MM.1S (cell line): ENCODE measurements around the gene SLC66A3.

Experiments used
- CTCF ChIP-seq: fragments of 300-600 bp; sonication (generic); IDR thresholded peaks from 2 replicates; pipeline ENCODE4 v1.5.1; 2016; ENCODE audit warnings: antibody characterized with exemption, low read length, mixed read lengths
- EZH2phosphoT487 ChIP-seq: fragments of 300-600 bp; sonication (generic); IDR thresholded peaks from 2 replicates; pipeline ENCODE4 v1.6.1; 2018; ENCODE audit warnings: antibody characterized with exemption, low read length

- no peak for TF ChIP-seq CTCF
- TF ChIP-seq EZH2phosphoT487, result no peak
Measured at GRCh38 chr2:11145350-11145749, 9.9 kb upstream of the SLC66A3 start.
